ENCODE data around the gene SPTLC2.

- TF ChIP-seq POLR2A (IDR thresholded peaks at IDR 0.05), result no peak
- no peak for TF ChIP-seq CTCF (IDR thresholded peaks at IDR 0.05 in 8 of 11, conservative IDR thresholded peaks at IDR 0.05 in 3 of 11)
Measured at GRCh38 chr14:77526266-77526665, 90.2 kb downstream of the SPTLC2 start.

Measured in spleen (tissue), 7 donors.